Hepatocyte (in vitro differentiated cells): ENCODE measurements around the gene STRN. TPM values are rescaled to one million over a fixed set of nuclear protein-coding genes. Genes with fewer than 3 reads are reported as not detected.
"Not testable (repeated sequence)": the region's sequence is repeated elsewhere in the genome, so short reads cannot be mapped to it uniquely, and the experiment has no call there.

ENCODE experiments used
- DNase-seq: peaks from one replicate; pipeline ENCODE4 v3.0.0-alpha.2; 2016; ENCODE audit warnings: low spot score
- H2AFZ ChIP-seq: fragments of 200-600 bp; sonication (generic); 2 replicates; pipeline ENCODE4 v1.6.0; 2016; ENCODE audit warnings: antibody characterized with exemption, mild to moderate bottlenecking
- H3K27ac ChIP-seq: fragments of 200-600 bp; sonication (generic); 2 replicates; pipeline ENCODE4 v1.5.1; 2016; ENCODE audit warnings: mild to moderate bottlenecking
- H3K27me3 ChIP-seq: fragments of 200-600 bp; sonication (generic); 2 replicates; pipeline ENCODE4 v1.6.1; 2016
- H3K36me3 ChIP-seq: fragments of 200-600 bp; sonication (generic); replicated peaks from 2 replicates; pipeline ENCODE4 v1.5.1; 2016; ENCODE audit warnings: low read depth; ENCODE audit not compliant: insufficient read depth
- H3K4me1 ChIP-seq: fragments of 200-600 bp; sonication (generic); 2 replicates; pipeline ENCODE4 v1.5.1; 2016; ENCODE audit warnings: mild to moderate bottlenecking, moderate library complexity; ENCODE audit not compliant: insufficient read depth
- H3K4me2 ChIP-seq: fragments of 200-600 bp; sonication (generic); 2 replicates; pipeline ENCODE4 v1.6.0; 2016
- H3K4me3 ChIP-seq: fragments of 200-600 bp; sonication (generic); 2 replicates; pipeline ENCODE4 v1.5.1; 2016; ENCODE audit warnings: mild to moderate bottlenecking
- H3K79me2 ChIP-seq: fragments of 200-600 bp; sonication (generic); 2 replicates; pipeline ENCODE4 v1.6.0; 2017; ENCODE audit warnings: mild to moderate bottlenecking
- H3K9me2 ChIP-seq: fragments of 200-600 bp; sonication (generic); replicated peaks from 2 replicates; pipeline ENCODE4 v1.6.0; 2017; ENCODE audit warnings: mild to moderate bottlenecking; ENCODE audit not compliant: insufficient read depth
- H3K9me3 ChIP-seq: fragments of 200-600 bp; sonication (generic); 2 replicates; pipeline ENCODE4 v1.5.1; 2016; ENCODE audit warnings: low read depth, mild to moderate bottlenecking
- H4K20me1 ChIP-seq: fragments of 200-600 bp; sonication (generic); 2 replicates; pipeline ENCODE4 v1.6.0; 2016; ENCODE audit warnings: mild to moderate bottlenecking; ENCODE audit not compliant: insufficient read depth, poor library complexity, severe bottlenecking
- CTCF ChIP-seq: fragments of 200-600 bp; sonication (generic); IDR thresholded peaks from 2 replicates; pipeline ENCODE4 v1.5.1; 2016; ENCODE audit warnings: antibody characterized with exemption, mild to moderate bottlenecking; ENCODE audit not compliant: poor library complexity
- EZH2 ChIP-seq: fragments of 200-600 bp; sonication (generic); IDR thresholded peaks from 2 replicates; pipeline ENCODE4 v1.6.1; 2016; ENCODE audit warnings: antibody characterized with exemption, mild to moderate bottlenecking, borderline replicate concordance
- EZH2phosphoT487 ChIP-seq: fragments of 200-600 bp; sonication (generic); IDR thresholded peaks from one replicate; pipeline ENCODE4 v1.6.1; 2018; ENCODE audit warnings: antibody characterized with exemption, mild to moderate bottlenecking, low read depth, moderate library complexity; ENCODE audit not compliant: unreplicated experiment, severe bottlenecking
- WGBS: methylation state at CpG from one replicate; pipeline ENCODE4 v1.1.6; 2016; ENCODE audit warnings: low lambda C conversion rate; ENCODE audit errors: missing lambda C conversion rate; 5-methylcytosine and 5-hydroxymethylcytosine counted together
- polyA plus RNA-seq: library from polyadenylated mRNA; unstranded; fragments of >200 nt; fragmentation: Nextera tagmentation; extraction: Ambion mirVana; gene quantifications from 2 replicates; pipeline ENCODE4 v1.2.1, GENCODE V29; 2016
- total RNA-seq: library from RNA; depleted of rRNA; stranded (reverse); fragments of >200 nt; gene quantifications from 2 replicates; pipeline ENCODE4 v1.2.3, GENCODE V29; 2014

STRN gene
- total and polyA plus RNA-seq, 2 experiments from 2014 or later, result 4.4 to 13.9 TPM

- H4K20me1 ChIP-seq, result no peaks in the 10 kb centered on the region
- H3K79me2 ChIP-seq, result no peaks in the 10 kb centered on the region
- DNase-seq, result no peak
- H3K4me3 ChIP-seq, result no peak overlapping the region
- H2AFZ ChIP-seq, result no peak overlapping the region
- 47% methylated on average over 1 of the region's 1 CpG for WGBS
- no peaks in the 10 kb centered on the region for H3K4me1 ChIP-seq
- TF ChIP-seq EZH2, result no peak
- TF ChIP-seq EZH2phosphoT487, result no peak
- no peak for TF ChIP-seq CTCF
- H3K36me3 ChIP-seq, result no peaks in the 10 kb centered on the region
- no peaks in the 10 kb centered on the region for H3K9me2 ChIP-seq
- no peak overlapping the region for H3K27ac ChIP-seq
- H3K27me3 ChIP-seq, result no peaks in the 10 kb centered on the region
- no peak overlapping the region for H3K4me2 ChIP-seq
- no peaks in the 10 kb centered on the region for H3K9me3 ChIP-seq
Observed at GRCh38 chr2:36831185-36831584, 135.2 kb downstream of the STRN start.

- H3K4me3 ChIP-seq, H3K79me2 ChIP-seq, H3K27me3 ChIP-seq, DNase-seq, H3K4me2 ChIP-seq, H3K27ac ChIP-seq, H3K9me3 ChIP-seq, H3K36me3 ChIP-seq, H4K20me1 ChIP-seq, H2AFZ ChIP-seq, H3K9me2 ChIP-seq, H3K4me1 ChIP-seq: not testable (repeated sequence)
- WGBS, result 89% methylated on average over 2 of the region's 2 CpGs
Observed at GRCh38 chr2:36824683-36825082, 141.7 kb downstream of the STRN start.

- H3K9me3 ChIP-seq, result no peaks in the 10 kb centered on the region
- no peak overlapping the region for H3K4me3 ChIP-seq
- no peaks in the 10 kb centered on the region for H3K9me2 ChIP-seq
- no peaks in the 10 kb centered on the region for H4K20me1 ChIP-seq
- TF ChIP-seq EZH2phosphoT487, result no peak
- no peak for TF ChIP-seq EZH2
- TF ChIP-seq CTCF, result no peak
- H3K4me1 ChIP-seq, result peaks cover 5% of the 10 kb centered on the region
- no peaks in the 10 kb centered on the region for H3K79me2 ChIP-seq
- H3K27me3 ChIP-seq, result no peaks in the 10 kb centered on the region
- H3K27ac ChIP-seq, result no peak overlapping the region
- no peaks in the 10 kb centered on the region for H3K36me3 ChIP-seq
- DNase-seq, result no peak
- H3K4me2 ChIP-seq, result no peak overlapping the region
- no peak overlapping the region for H2AFZ ChIP-seq
- 72% methylated on average over 7 of the region's 7 CpGs for WGBS
Observed at GRCh38 chr2:36824273-36824672, 142.1 kb downstream of the STRN start.

GRCh38 chr2:36823862-36824261 is 142.5 kb downstream of the STRN start:
- TF ChIP-seq EZH2 (no peak), EZH2phosphoT487 (no peak), CTCF (no peak)
- no peak overlapping the region for H3K4me3 ChIP-seq
- H4K20me1 ChIP-seq, result no peaks in the 10 kb centered on the region
- H2AFZ ChIP-seq, result no peak overlapping the region
- DNase-seq, result no peak
- H3K9me2 ChIP-seq, result no peaks in the 10 kb centered on the region
- 92% methylated on average over 10 of the region's 10 CpGs for WGBS
- no peak overlapping the region for H3K4me2 ChIP-seq
- no peak overlapping the region for H3K27ac ChIP-seq
- H3K9me3 ChIP-seq, result no peaks in the 10 kb centered on the region
- H3K79me2 ChIP-seq, result no peaks in the 10 kb centered on the region
- no peaks in the 10 kb centered on the region for H3K36me3 ChIP-seq
- H3K4me1 ChIP-seq, result peaks cover 5% of the 10 kb centered on the region
- no peaks in the 10 kb centered on the region for H3K27me3 ChIP-seq
